MCF 10A (cell line): Measurements from ENCODE around the gene OR2T10. TPM values are rescaled to one million over a fixed set of nuclear protein-coding genes. Genes with fewer than 3 reads are reported as not detected.
A peak's percentile ranks its signal among the peaks of the same experiment; 100 is the strongest.
"Not testable (repeated sequence)": the region's sequence is repeated elsewhere in the genome, so short reads cannot be mapped to it uniquely, and the experiment has no call there.

ENCODE experiments used
- BruUV-seq: library from RNA; stranded (reverse); fragments of 400-500 nt; replicated peaks from 2 replicates; lab custom pipeline; 2021; lab: Mats Ljungman, UMichigan
- CTCF ChIA-PET: fragments of 300-600 bp; sonication (Branson Sonifier 250); formaldehyde crosslinking; extraction: SDS; loops from one replicate; lab custom pipeline; 2021; ENCODE audit warnings: antibody characterized with exemption, inconsistent platforms; lab: Yijun Ruan, JAX
- POLR2A ChIA-PET: fragments of 300-600, 350-650 bp; sonication (Branson Sonifier 250); formaldehyde crosslinking; extraction: SDS; loops from one replicate; lab custom pipeline; 2020; ENCODE audit warnings: antibody characterized with exemption, inconsistent platforms; lab: Yijun Ruan, JAX
- DNase-seq: peaks from one replicate; pipeline ENCODE4 v3.0.0-alpha.2; 2018; ENCODE audit not compliant: unreplicated experiment
- H3K27ac Mint-ChIP-seq: one replicate; pipeline ENCODE4 v1.8.0; 2022; ENCODE audit warnings: mild to moderate bottlenecking, low read depth, mixed read lengths; ENCODE audit not compliant: unreplicated experiment
- H3K27me3 Mint-ChIP-seq: one replicate; pipeline ENCODE4 v1.8.0; 2022; ENCODE audit warnings: mixed read lengths; ENCODE audit not compliant: insufficient read depth, unreplicated experiment
- H3K36me3 Mint-ChIP-seq: one replicate; pipeline ENCODE4 v1.8.0; 2022; ENCODE audit warnings: mild to moderate bottlenecking, moderate library complexity, mixed read lengths; ENCODE audit not compliant: insufficient read depth, unreplicated experiment
- H3K4me1 Mint-ChIP-seq: one replicate; pipeline ENCODE4 v1.8.0; 2022; ENCODE audit warnings: mixed read lengths; ENCODE audit not compliant: insufficient read depth, unreplicated experiment
- H3K4me3 Mint-ChIP-seq: one replicate; pipeline ENCODE4 v1.8.0; 2022; ENCODE audit warnings: mild to moderate bottlenecking, moderate library complexity, mixed read lengths; ENCODE audit not compliant: unreplicated experiment
- H3K9me3 Mint-ChIP-seq: one replicate; pipeline ENCODE4 v1.8.0; 2022; ENCODE audit warnings: mixed read lengths; ENCODE audit not compliant: unreplicated experiment
- CTCF ChIP-seq: fragments of 200-600 bp; IDR thresholded peaks from one replicate; pipeline ENCODE4 v1.8.0; 2022; ENCODE audit warnings: antibody characterized with exemption, mild to moderate bottlenecking; ENCODE audit not compliant: unreplicated experiment
- intact Hi-C: fragments of 100-400 bp; cut with micrococcal nuclease; formaldehyde crosslinking; loops from 2 replicates; pipeline ENCODE4 v1.14.1; 2022
- total RNA-seq: library from RNA; stranded (reverse); gene quantifications from 2 replicates; pipeline ENCODE4 v1.2.3, GENCODE V29; 2022

Gene OR2T10
- total RNA-seq, 1 experiment from 2014 or later = not detected

GRCh38 chr1:248590055-248590454 is 7.4 kb downstream of the OR2T10 start:
- H3K4me1 Mint-ChIP-seq = peaks cover 12% of the 10 kb centered on the region
- no peak overlapping the region for H3K27ac Mint-ChIP-seq
- no peak overlapping the region for H3K4me3 Mint-ChIP-seq
- no peak for DNase-seq
- POLR2A ChIA-PET = no interaction called here
- no peaks in the 10 kb centered on the region for H3K9me3 Mint-ChIP-seq
- no peaks in the 10 kb centered on the region for H3K36me3 Mint-ChIP-seq
- no TSS peak for BruUV-seq
- no peak for TF ChIP-seq CTCF
- CTCF ChIA-PET = interaction anchor here (0.8 to 1.6 kb wide), 2 partner anchors 306 to 346 kb away, joined by 4 to 6 read pairs; no protein-coding TSS in a partner anchor
- H3K27me3 Mint-ChIP-seq = no peaks in the 10 kb centered on the region
- intact Hi-C loops = no loop called here

- Mint-ChIP-seq H3K27ac (no peak overlapping the region), H3K4me3 (no peak overlapping the region), H3K9me3 (no peaks in the 10 kb centered on the region), H3K36me3 (no peaks in the 10 kb centered on the region), H3K4me1 (peaks cover 15% of the 10 kb centered on the region), H3K27me3 (no peaks in the 10 kb centered on the region)
- no peak for TF ChIP-seq CTCF
- POLR2A ChIA-PET = no interaction called here
- intact Hi-C loops = no loop called here
- no peak for DNase-seq
- no TSS peak for BruUV-seq
- CTCF ChIA-PET = interaction anchor here (0.8 to 1.6 kb wide), 2 partner anchors 23 to 345 kb away, joined by 3 to 4 read pairs; no protein-coding TSS in a partner anchor
Observed at GRCh38 chr1:248589334-248589733, 8.2 kb downstream of the OR2T10 start.

- CTCF ChIA-PET = no interaction called here
- no peak overlapping the region for H3K4me3 Mint-ChIP-seq
- peaks cover under 1% of the 10 kb centered on the region for H3K9me3 Mint-ChIP-seq
- TF ChIP-seq CTCF = no peak
- intact Hi-C loops = no loop called here
- H3K27ac Mint-ChIP-seq = no peak overlapping the region
- BruUV-seq = no TSS peak
- DNase-seq = peak; percentile 54
- no peaks in the 10 kb centered on the region for H3K27me3 Mint-ChIP-seq
- peaks cover 15% of the 10 kb centered on the region for H3K4me1 Mint-ChIP-seq
- POLR2A ChIA-PET = no interaction called here
- H3K36me3 Mint-ChIP-seq = no peaks in the 10 kb centered on the region
Observed at GRCh38 chr1:248585266-248585665, 12.2 kb downstream of the OR2T10 start.

- ChIA-PET CTCF (interaction anchor here (0.6 kb wide), 1 partner anchor 447 kb away, joined by 5 read pairs; no protein-coding TSS in a partner anchor), POLR2A (no interaction called here)
- intact Hi-C loops = no loop called here
- H3K27me3 Mint-ChIP-seq = peaks cover 26% of the 10 kb centered on the region
- peaks cover 12% of the 10 kb centered on the region for H3K4me1 Mint-ChIP-seq
- DNase-seq = no peak
- H3K4me3 Mint-ChIP-seq = no peak overlapping the region
- no TSS peak for BruUV-seq
- H3K27ac Mint-ChIP-seq = no peak overlapping the region
- H3K36me3 Mint-ChIP-seq = no peaks in the 10 kb centered on the region
- no peak for TF ChIP-seq CTCF
- H3K9me3 Mint-ChIP-seq = peaks cover 15% of the 10 kb centered on the region
Observed at GRCh38 chr1:248576260-248576980, 21.1 kb downstream of the OR2T10 start.

GRCh38 chr1:248574657-248575056 is 22.8 kb downstream of the OR2T10 start, which contains the start of gene OR2T34:
OR2T34 (minus strand) TSS chr1:248574757; CDS start chr1:248574757, 0 bp downstream.
- peaks cover 12% of the 10 kb centered on the region for H3K4me1 Mint-ChIP-seq
- POLR2A ChIA-PET, H3K36me3 Mint-ChIP-seq, DNase-seq, H3K9me3 Mint-ChIP-seq, intact Hi-C loops, BruUV-seq, H3K27ac Mint-ChIP-seq, H3K4me3 Mint-ChIP-seq: not testable (repeated sequence)
- H3K27me3 Mint-ChIP-seq = peaks cover 29% of the 10 kb centered on the region
- CTCF ChIA-PET = interaction anchor here (0.6 to 0.7 kb wide), 2 partner anchors 196 to 736 kb away, joined by 3 read pairs; no protein-coding TSS in a partner anchor

GRCh38 chr1:248573856-248574255 is 23.6 kb downstream of the OR2T10 start:
- H3K9me3 Mint-ChIP-seq, DNase-seq, H3K4me3 Mint-ChIP-seq, intact Hi-C loops, H3K27ac Mint-ChIP-seq, POLR2A ChIA-PET, H3K36me3 Mint-ChIP-seq, BruUV-seq: not testable (repeated sequence)
- H3K4me1 Mint-ChIP-seq = peaks cover 12% of the 10 kb centered on the region
- CTCF ChIA-PET = interaction anchor here (0.6 kb wide), 1 partner anchor 197 kb away, joined by 3 read pairs; no protein-coding TSS in a partner anchor
- H3K27me3 Mint-ChIP-seq = peaks cover 37% of the 10 kb centered on the region
